Measurements from ENCODE around the gene CELF1. TPM values are rescaled to one million over a fixed set of nuclear protein-coding genes. Genes with fewer than 3 reads are reported as not detected.

CELF1 gene
- total and polyA plus RNA-seq, 2 experiments from 2014 or later, result 124 to 233 TPM

DNA sequence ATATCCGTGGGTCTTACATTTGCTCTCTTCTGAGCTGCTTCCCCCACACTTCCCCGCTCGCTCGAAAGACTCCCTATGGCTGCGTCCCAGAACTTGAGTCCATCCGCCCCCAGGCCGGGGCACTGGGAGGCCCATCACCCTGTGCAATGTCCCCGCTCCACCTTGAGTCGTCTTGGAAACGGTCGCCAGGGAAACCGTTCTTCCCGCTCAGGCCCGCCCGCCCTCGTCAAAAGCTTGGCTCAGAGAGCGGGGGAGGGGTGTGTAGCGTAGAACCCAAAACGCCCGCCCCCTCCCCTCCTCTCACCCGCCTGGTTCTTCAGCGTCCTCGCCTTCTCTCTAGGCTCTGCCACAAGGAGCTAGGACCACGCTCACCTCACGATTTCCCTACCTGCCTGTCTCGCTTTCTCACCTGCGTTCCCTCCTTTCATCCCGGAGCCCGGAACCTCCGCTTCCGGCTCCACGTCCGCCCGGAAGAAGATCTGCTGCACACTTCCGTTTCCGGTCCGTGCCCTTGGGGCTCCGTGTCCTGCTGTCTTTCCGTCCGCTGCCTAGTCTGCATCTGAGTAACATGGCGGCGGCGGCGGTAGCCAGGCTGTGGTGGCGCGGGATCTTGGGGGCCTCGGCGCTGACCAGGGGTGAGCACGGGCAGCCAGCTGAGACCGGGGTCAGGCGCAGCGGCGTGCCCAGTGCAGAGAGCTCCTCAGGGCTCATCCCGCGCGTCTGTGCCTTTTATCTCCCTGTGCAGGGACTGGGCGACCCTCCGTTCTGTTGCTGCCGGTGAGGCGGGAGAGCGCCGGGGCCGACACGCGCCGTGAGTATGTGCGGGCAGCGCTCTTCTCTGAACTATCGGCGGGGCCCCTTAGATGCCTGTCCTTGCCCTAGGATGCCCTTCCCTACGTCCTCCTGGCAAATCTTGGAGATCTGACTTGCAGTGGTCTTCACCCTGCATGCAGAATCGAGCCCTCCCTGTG is 25.9 kb upstream of the CELF1 start, which contains the start of the genes KBTBD4 and NDUFS3:
TSS of gene KBTBD4 (minus strand) at position 447 of the 971 bp plus-strand sequence. CDS start at position 428, 19 bp downstream.
TSS of gene NDUFS3 (plus strand) at position 551 of the 971 bp plus-strand sequence. CDS start at position 569, 18 bp downstream.
- Histone ChIP-seq H3K79me2 (replicated peaks; ENCODE audit: insufficient read depth) (peaks cover 28% of the 10 kb centered on the region), H4K20me1 (replicated peaks; ENCODE audit: insufficient read depth) (peaks cover 10% of the 10 kb centered on the region; the same call in 1 of the 2 replicates), H3K27ac (ENCODE audit: low read depth) (peak within 1 kb of the TSS; percentile 99), H3K4me1 (ENCODE audit: insufficient read depth) (peaks cover 7% of the 10 kb centered on the region), H2AFZ (peak within 1 kb of the TSS; percentile 94; the same call in 1 of the 2 replicates), H3F3A (replicated peaks; ENCODE audit: low read depth) (0 out of 2 replicates have a peak, but pooled peaks cover 9% of the 10 kb centered on the region), H3K9me2 (ENCODE audit: insufficient read depth) (no peaks in the 10 kb centered on the region), H3K27me3 (ENCODE audit: insufficient read depth) (no peaks in the 10 kb centered on the region), H3K4me3 (peak within 1 kb of the TSS; percentile 84), H3K4me2 (peak within 1 kb of the TSS; percentile 100), H3K36me3 (ENCODE audit: insufficient read depth) (peaks cover 18% of the 10 kb centered on the region)
- peaks cover 3% of the 10 kb centered on the region; the same call in 1 of the 3 replicates for H3K9me3 Mint-ChIP-seq
- peak within 1 kb of the TSS; percentile 93 for H3K4me3 Mint-ChIP-seq
- DNase-seq (ENCODE audit: low spot score) (peak; percentile 97), ATAC-seq (peak; percentile 92)
- peaks cover 78% of the 10 kb centered on the region for H3K36me3 Mint-ChIP-seq (ENCODE audit: low read depth)
- peaks cover 4% of the 10 kb centered on the region for H3K27me3 Mint-ChIP-seq (ENCODE audit: insufficient read depth, low read depth, poor library complexity)
- TF ChIP-seq CREB1 (CRISPR knock-in tag; IDR thresholded peaks at IDR 0.05; ENCODE audit: low read depth), result peak; percentile 80
- TF ChIP-seq POLR2AphosphoS5 (IDR thresholded peaks at IDR 0.05; ENCODE audit: low read depth), result peak; percentile 97
- TF ChIP-seq, protein P1, sequence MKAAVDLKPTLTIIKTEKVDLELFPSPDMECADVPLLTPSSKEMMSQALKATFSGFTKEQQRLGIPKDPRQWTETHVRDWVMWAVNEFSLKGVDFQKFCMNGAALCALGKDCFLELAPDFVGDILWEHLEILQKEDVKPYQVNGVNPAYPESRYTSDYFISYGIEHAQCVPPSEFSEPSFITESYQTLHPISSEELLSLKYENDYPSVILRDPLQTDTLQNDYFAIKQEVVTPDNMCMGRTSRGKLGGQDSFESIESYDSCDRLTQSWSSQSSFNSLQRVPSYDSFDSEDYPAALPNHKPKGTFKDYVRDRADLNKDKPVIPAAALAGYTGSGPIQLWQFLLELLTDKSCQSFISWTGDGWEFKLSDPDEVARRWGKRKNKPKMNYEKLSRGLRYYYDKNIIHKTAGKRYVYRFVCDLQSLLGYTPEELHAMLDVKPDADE (IDR thresholded peaks at IDR 0.05), result peak; percentile 94
- no peak for TF ChIP-seq ZNF114 (CRISPR knock-in tag; IDR thresholded peaks at IDR 0.05)
- no peak for TF ChIP-seq JUNB (IDR thresholded peaks at IDR 0.05; ENCODE audit: unreplicated experiment)
- TF ChIP-seq, protein P2, sequence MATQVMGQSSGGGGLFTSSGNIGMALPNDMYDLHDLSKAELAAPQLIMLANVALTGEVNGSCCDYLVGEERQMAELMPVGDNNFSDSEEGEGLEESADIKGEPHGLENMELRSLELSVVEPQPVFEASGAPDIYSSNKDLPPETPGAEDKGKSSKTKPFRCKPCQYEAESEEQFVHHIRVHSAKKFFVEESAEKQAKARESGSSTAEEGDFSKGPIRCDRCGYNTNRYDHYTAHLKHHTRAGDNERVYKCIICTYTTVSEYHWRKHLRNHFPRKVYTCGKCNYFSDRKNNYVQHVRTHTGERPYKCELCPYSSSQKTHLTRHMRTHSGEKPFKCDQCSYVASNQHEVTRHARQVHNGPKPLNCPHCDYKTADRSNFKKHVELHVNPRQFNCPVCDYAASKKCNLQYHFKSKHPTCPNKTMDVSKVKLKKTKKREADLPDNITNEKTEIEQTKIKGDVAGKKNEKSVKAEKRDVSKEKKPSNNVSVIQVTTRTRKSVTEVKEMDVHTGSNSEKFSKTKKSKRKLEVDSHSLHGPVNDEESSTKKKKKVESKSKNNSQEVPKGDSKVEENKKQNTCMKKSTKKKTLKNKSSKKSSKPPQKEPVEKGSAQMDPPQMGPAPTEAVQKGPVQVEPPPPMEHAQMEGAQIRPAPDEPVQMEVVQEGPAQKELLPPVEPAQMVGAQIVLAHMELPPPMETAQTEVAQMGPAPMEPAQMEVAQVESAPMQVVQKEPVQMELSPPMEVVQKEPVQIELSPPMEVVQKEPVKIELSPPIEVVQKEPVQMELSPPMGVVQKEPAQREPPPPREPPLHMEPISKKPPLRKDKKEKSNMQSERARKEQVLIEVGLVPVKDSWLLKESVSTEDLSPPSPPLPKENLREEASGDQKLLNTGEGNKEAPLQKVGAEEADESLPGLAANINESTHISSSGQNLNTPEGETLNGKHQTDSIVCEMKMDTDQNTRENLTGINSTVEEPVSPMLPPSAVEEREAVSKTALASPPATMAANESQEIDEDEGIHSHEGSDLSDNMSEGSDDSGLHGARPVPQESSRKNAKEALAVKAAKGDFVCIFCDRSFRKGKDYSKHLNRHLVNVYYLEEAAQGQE (IDR thresholded peaks at IDR 0.05; ENCODE audit: unreplicated experiment), result no peak
- peaks cover 21% of the 10 kb centered on the region for H3K4me1 Mint-ChIP-seq
- H3K27ac Mint-ChIP-seq, result peak within 1 kb of the TSS; percentile 99

DNA sequence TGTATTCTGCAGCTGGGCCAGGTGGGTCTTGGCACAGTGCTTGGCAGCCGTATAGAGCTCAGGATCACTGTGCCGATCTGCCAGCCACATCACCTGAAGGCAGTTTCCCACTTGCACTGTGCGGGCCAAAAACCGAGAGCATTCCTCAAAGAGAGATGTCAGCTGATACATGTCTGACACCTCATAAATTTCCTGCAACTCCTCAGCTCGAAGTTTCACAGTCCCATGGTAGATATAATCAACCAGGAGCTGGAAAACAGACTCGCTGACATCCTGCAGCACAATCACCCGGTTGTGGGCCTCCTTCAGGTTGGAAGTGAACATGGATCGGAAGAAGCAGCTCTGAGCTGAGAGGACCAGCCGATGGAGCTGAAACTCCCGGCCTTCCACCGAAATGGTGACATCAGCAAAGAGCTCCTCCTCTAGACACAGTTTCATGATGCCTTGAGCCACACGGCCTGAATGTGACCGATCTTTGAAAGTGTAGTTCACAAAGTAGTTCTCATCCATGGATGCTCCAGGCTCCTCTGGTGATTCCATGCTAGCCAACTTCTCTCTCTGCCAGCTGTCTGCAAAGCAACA is 24.6 kb upstream of the CELF1 start:
- no peak for DNase-seq (ENCODE audit: low spot score)
- H3K27ac ChIP-seq (ENCODE audit: low read depth), result 0 out of 2 replicates have a peak overlapping the region, but pooled peaks have one; percentile 99
- TF ChIP-seq, protein P3, sequence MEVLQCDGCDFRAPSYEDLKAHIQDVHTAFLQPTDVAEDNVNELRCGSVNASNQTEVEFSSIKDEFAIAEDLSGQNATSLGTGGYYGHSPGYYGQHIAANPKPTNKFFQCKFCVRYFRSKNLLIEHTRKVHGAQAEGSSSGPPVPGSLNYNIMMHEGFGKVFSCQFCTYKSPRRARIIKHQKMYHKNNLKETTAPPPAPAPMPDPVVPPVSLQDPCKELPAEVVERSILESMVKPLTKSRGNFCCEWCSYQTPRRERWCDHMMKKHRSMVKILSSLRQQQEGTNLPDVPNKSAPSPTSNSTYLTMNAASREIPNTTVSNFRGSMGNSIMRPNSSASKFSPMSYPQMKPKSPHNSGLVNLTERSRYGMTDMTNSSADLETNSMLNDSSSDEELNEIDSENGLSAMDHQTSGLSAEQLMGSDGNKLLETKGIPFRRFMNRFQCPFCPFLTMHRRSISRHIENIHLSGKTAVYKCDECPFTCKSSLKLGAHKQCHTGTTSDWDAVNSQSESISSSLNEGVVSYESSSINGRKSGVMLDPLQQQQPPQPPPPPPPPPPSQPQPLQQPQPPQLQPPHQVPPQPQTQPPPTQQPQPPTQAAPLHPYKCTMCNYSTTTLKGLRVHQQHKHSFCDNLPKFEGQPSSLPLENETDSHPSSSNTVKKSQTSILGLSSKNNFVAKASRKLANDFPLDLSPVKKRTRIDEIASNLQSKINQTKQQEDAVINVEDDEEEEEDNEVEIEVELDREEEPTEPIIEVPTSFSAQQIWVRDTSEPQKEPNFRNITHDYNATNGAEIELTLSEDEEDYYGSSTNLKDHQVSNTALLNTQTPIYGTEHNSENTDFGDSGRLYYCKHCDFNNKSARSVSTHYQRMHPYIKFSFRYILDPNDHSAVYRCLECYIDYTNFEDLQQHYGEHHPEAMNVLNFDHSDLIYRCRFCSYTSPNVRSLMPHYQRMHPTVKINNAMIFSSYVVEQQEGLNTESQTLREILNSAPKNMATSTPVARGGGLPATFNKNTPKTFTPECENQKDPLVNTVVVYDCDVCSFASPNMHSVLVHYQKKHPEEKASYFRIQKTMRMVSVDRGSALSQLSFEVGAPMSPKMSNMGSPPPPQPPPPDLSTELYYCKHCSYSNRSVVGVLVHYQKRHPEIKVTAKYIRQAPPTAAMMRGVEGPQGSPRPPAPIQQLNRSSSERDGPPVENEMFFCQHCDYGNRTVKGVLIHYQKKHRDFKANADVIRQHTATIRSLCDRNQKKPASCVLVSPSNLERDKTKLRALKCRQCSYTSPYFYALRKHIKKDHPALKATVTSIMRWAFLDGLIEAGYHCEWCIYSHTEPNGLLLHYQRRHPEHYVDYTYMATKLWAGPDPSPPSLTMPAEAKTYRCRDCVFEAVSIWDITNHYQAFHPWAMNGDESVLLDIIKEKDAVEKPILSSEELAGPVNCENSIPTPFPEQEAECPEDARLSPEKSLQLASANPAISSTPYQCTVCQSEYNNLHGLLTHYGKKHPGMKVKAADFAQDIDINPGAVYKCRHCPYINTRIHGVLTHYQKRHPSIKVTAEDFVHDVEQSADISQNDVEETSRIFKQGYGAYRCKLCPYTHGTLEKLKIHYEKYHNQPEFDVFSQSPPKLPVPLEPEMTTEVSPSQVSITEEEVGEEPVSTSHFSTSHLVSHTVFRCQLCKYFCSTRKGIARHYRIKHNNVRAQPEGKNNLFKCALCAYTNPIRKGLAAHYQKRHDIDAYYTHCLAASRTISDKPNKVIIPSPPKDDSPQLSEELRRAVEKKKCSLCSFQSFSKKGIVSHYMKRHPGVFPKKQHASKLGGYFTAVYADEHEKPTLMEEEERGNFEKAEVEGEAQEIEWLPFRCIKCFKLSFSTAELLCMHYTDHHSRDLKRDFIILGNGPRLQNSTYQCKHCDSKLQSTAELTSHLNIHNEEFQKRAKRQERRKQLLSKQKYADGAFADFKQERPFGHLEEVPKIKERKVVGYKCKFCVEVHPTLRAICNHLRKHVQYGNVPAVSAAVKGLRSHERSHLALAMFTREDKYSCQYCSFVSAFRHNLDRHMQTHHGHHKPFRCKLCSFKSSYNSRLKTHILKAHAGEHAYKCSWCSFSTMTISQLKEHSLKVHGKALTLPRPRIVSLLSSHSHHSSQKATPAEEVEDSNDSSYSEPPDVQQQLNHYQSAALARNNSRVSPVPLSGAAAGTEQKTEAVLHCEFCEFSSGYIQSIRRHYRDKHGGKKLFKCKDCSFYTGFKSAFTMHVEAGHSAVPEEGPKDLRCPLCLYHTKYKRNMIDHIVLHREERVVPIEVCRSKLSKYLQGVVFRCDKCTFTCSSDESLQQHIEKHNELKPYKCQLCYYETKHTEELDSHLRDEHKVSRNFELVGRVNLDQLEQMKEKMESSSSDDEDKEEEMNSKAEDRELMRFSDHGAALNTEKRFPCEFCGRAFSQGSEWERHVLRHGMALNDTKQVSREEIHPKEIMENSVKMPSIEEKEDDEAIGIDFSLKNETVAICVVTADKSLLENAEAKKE (CRISPR knock-in tag; IDR thresholded peaks at IDR 0.05), result no peak

More for the DNA sequence above, 24.6 kb upstream of the CELF1 start:
- Histone ChIP-seq H4K20me1 (replicated peaks; ENCODE audit: insufficient read depth) (peaks cover 10% of the 10 kb centered on the region; the same call in 1 of the 2 replicates), H3K4me1 (ENCODE audit: insufficient read depth) (peaks cover 7% of the 10 kb centered on the region), H3K9me2 (ENCODE audit: insufficient read depth) (no peaks in the 10 kb centered on the region), H3F3A (replicated peaks; ENCODE audit: low read depth) (0 out of 2 replicates have a peak, but pooled peaks cover 9% of the 10 kb centered on the region), H3K36me3 (ENCODE audit: insufficient read depth) (peaks cover 21% of the 10 kb centered on the region), H3K27me3 (ENCODE audit: insufficient read depth) (no peaks in the 10 kb centered on the region), H3K4me3 (peak overlapping the region; percentile 84), H3K79me2 (replicated peaks; ENCODE audit: insufficient read depth) (peaks cover 28% of the 10 kb centered on the region), H2AFZ (no peak overlapping the region), H3K4me2 (peak overlapping the region; percentile 100)
- no peak for ATAC-seq
- 0 out of 2 replicates have a peak overlapping the region, but pooled peaks have one; percentile 67 for H3K27ac Mint-ChIP-seq
- peaks cover 3% of the 10 kb centered on the region; the same call in 1 of the 3 replicates for H3K9me3 Mint-ChIP-seq
- H3K27me3 Mint-ChIP-seq (ENCODE audit: insufficient read depth, low read depth, poor library complexity), result peaks cover 4% of the 10 kb centered on the region
- H3K36me3 Mint-ChIP-seq (ENCODE audit: low read depth), result peaks cover 78% of the 10 kb centered on the region
- H3K4me3 Mint-ChIP-seq, result peak overlapping the region; percentile 93
- peaks cover 21% of the 10 kb centered on the region for H3K4me1 Mint-ChIP-seq

All from GM23338 (cell line).